HepG2 (cell line): ENCODE measurements around the gene CISD3.

ENCODE experiments used
- FOSL1 ChIP-seq: sonication (generic); formaldehyde crosslinking; IDR thresholded peaks from 2 replicates; pipeline ENCODE4 v1.9.0; 2021; ENCODE audit warnings: missing genetic modification reagents, borderline replicate concordance
- SYNCRIP ChIP-seq: fragments of 200-400 bp; formaldehyde crosslinking; IDR thresholded peaks from 2 replicates; pipeline ENCODE4 v1.6.1; 2018; ENCODE audit warnings: mild to moderate bottlenecking, low read depth, low read length; ENCODE audit not compliant: insufficient read depth

GRCh38 chr17:38713456-38714075, 16.6 kb upstream of the CISD3 start:
- TF ChIP-seq FOSL1 (CRISPR knock-in tag) (no peak), SYNCRIP (no peak)
